NT2/D1 (cell line): ENCODE data around the gene EML4.

Experiments
- DNase-seq: peaks from one replicate; pipeline ENCODE4 v3.0.0-alpha.2; 2011; ENCODE audit warnings: low read depth, low spot score
- H3K27me3 ChIP-seq: 2 replicates; pipeline ENCODE4 v1.6.0; 2011; ENCODE audit warnings: mild to moderate bottlenecking; ENCODE audit not compliant: insufficient read length, insufficient read depth
- H3K36me3 ChIP-seq: 2 replicates; pipeline ENCODE4 v1.6.1; 2011; ENCODE audit warnings: mild to moderate bottlenecking, low read length, mixed read lengths; ENCODE audit not compliant: insufficient read depth, insufficient read length
- H3K4me1 ChIP-seq: 2 replicates; pipeline ENCODE4 v1.5.1; 2011; ENCODE audit not compliant: insufficient read depth, insufficient read length
- H3K4me3 ChIP-seq: 2 replicates; pipeline ENCODE4 v1.5.1; 2011; ENCODE audit warnings: low read depth; ENCODE audit not compliant: insufficient read length
- H3K9ac ChIP-seq: 2 replicates; pipeline ENCODE4 v1.6.0; 2011; ENCODE audit warnings: low read depth; ENCODE audit not compliant: insufficient read length
- H3K9me3 ChIP-seq: 2 replicates; pipeline ENCODE4 v1.5.1; 2011; ENCODE audit warnings: mild to moderate bottlenecking, low read length; ENCODE audit not compliant: insufficient read depth
- SUZ12 ChIP-seq: IDR thresholded peaks from 2 replicates; pipeline ENCODE4 v1.6.1; 2011; ENCODE audit not compliant: insufficient read length, insufficient read depth; ENCODE audit errors: extremely low read depth
- YY1 ChIP-seq: IDR thresholded peaks from 2 replicates; pipeline ENCODE4 v1.6.1; 2011; ENCODE audit not compliant: insufficient read length, insufficient read depth
- ZNF274 ChIP-seq: IDR thresholded peaks from 2 replicates; pipeline ENCODE4 v1.6.1; 2011; ENCODE audit warnings: mild to moderate bottlenecking, low read depth, low read length

The EML4 gene

DNA sequence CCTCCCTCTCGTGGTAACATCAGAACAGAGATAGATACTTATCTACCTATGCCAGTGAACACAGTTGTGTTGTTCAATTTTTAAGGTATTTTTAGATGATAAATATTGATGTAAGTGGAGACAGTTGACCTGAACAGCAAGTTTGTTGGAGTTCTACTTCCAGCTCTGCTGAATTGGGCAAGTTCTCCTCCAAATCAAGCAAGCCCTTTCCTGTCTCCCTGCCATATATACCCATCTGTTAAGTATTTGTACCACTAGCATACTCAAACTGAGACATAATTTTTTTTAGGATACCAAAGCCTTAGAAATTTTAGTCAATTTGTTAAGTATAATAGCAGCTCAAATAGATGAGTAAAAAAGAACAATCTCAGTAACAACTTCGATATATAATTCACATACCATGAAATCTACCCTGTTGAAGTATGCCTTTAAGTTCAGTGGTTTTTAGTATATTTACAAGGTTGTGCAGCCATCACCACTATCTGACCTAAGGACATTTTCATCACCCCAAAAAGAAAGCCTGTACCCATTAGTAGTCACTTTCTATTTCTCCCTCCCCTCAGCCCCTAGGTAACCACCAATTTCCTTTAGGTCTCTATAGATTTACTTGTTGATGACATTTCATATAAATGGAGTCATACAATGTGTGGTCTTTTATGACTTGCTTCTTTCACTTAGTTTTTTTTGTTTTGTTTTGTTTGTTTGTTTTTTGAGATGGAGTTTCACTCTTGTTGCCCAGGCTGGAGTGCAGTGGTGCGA, 130.0 kb downstream of the EML4 start:
- TF ChIP-seq SUZ12 = no peak
- Histone ChIP-seq H3K4me3 (no peak overlapping the region), H3K4me1 (no peaks in the 10 kb centered on the region), H3K36me3 (peaks cover 45% of the 10 kb centered on the region), H3K27me3 (no peaks in the 10 kb centered on the region), H3K9me3 (no peaks in the 10 kb centered on the region), H3K9ac (no peak overlapping the region)
- DNase-seq = no peak

DNA sequence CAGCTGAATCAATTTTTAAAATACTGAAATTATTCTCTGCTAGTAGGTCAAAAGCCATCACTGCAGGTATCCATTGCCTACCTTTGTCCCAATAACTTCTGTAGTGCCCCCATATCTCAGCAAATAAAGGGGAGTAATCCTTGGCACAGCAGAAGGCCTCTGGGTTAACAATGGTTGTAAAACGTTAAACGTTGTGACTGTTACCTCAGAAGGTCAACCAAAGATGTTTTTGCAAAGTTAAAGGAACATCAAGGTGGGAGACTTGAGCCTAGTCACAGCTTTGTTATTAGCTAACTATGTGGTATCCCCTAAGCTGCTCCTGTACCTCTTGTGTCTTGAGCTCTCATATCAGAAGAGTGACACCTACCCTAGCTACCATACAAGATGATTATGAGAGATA, 131.4 kb downstream of the EML4 start:
- Histone ChIP-seq H3K9ac (no peak overlapping the region), H3K36me3 (peaks cover 44% of the 10 kb centered on the region), H3K27me3 (no peaks in the 10 kb centered on the region), H3K4me3 (no peak overlapping the region), H3K9me3 (no peaks in the 10 kb centered on the region), H3K4me1 (no peaks in the 10 kb centered on the region)
- DNase-seq = no peak
- TF ChIP-seq YY1 = no peak
- TF ChIP-seq SUZ12 = no peak
- no peak for TF ChIP-seq ZNF274

DNA sequence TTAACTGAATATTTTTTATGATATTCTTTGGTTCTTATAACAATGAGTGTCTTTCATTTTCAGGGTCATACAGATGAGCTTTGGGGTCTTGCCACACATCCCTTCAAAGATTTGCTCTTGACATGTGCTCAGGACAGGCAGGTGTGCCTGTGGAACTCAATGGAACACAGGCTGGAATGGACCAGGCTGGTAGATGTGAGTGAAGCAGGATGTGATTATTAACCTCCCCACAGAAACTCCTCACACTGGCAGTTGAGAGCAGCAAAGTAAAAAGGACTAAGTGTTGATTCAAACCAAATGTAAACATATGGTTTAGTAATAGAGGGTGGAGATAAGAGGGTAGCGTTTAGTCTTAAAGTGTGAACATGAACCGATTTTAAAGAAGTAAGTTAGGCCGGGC, 134.1 kb downstream of the EML4 start:
- Histone ChIP-seq H3K9me3 (no peaks in the 10 kb centered on the region), H3K27me3 (no peaks in the 10 kb centered on the region), H3K4me1 (no peaks in the 10 kb centered on the region), H3K36me3 (peaks cover 29% of the 10 kb centered on the region), H3K9ac (no peak overlapping the region), H3K4me3 (no peak overlapping the region)
- TF ChIP-seq SUZ12 (no peak), ZNF274 (no peak), YY1 (no peak)
- no peak for DNase-seq

DNA sequence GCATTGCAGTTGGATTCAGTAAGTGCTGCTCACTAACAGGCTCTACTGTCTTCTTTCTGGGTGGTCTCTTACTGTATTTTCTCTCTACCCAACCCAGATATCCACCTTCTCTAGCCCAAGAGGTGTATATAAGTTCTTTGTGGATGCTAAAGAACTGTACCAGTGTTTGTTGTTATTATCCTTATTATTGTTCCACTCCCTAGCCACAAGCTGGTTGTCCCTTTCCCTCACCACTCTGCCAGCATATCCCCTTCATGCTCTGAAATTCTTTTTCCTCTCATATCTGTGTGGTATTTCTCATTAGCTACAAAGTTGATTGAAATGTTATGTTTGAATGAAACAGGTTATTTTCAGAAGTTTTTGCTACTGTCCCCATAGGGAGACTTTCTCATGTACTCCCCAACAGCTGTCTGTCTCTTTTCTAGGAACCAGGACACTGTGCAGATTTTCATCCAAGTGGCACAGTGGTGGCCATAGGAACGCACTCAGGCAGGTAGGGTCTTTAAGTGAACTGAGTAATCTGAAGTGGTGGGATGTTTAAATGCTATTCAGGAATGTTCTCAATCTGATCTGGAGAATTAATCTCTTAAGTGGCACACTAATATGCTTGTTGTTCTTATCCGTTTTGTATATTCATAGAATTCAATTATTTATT, 135.0 kb downstream of the EML4 start:
- no peak overlapping the region for H3K4me3 ChIP-seq
- no peaks in the 10 kb centered on the region for H3K9me3 ChIP-seq
- no peak for TF ChIP-seq SUZ12
- TF ChIP-seq ZNF274 = no peak
- no peak for TF ChIP-seq YY1
- H3K4me1 ChIP-seq = no peaks in the 10 kb centered on the region
- H3K27me3 ChIP-seq = no peaks in the 10 kb centered on the region
- H3K9ac ChIP-seq = no peak overlapping the region
- no peak for DNase-seq
- peaks cover 26% of the 10 kb centered on the region for H3K36me3 ChIP-seq

- no peak for DNase-seq
- H3K9me3 ChIP-seq = no peaks in the 10 kb centered on the region
- H3K27me3 ChIP-seq = no peaks in the 10 kb centered on the region
- no peak overlapping the region for H3K4me3 ChIP-seq
- no peak overlapping the region for H3K9ac ChIP-seq
- H3K4me1 ChIP-seq = no peaks in the 10 kb centered on the region
- TF ChIP-seq YY1 (no peak), ZNF274 (no peak), SUZ12 (no peak)
- peaks cover 29% of the 10 kb centered on the region for H3K36me3 ChIP-seq
Observed at GRCh38 chr2:42307180-42307579, 138.0 kb downstream of the EML4 start.

DNA sequence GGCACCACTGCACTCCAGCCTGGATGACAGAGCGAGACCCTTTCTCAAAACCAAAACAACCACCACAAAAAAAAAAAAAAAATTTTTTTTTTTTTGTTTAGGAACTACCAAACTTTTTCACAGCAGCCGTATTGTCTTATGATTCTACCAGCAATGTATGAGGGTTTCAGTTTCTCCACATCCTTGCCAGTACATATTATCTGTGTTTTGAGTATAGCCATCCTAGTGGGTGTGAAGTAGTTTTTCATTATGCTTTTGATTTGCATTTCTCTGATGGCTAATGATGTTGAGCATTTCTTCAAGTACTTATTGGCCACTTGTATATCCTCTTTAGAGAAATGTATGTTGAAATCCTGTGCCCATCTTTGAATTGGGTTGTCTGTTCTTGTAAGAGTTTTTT, 140.2 kb downstream of the EML4 start:
- no peaks in the 10 kb centered on the region for H3K27me3 ChIP-seq
- no peaks in the 10 kb centered on the region for H3K9me3 ChIP-seq
- no peak for DNase-seq
- no peak overlapping the region for H3K4me3 ChIP-seq
- no peak overlapping the region for H3K9ac ChIP-seq
- TF ChIP-seq SUZ12 = no peak
- TF ChIP-seq ZNF274 = no peak
- TF ChIP-seq YY1 = no peak
- H3K36me3 ChIP-seq = peaks cover 16% of the 10 kb centered on the region
- no peaks in the 10 kb centered on the region for H3K4me1 ChIP-seq

DNA sequence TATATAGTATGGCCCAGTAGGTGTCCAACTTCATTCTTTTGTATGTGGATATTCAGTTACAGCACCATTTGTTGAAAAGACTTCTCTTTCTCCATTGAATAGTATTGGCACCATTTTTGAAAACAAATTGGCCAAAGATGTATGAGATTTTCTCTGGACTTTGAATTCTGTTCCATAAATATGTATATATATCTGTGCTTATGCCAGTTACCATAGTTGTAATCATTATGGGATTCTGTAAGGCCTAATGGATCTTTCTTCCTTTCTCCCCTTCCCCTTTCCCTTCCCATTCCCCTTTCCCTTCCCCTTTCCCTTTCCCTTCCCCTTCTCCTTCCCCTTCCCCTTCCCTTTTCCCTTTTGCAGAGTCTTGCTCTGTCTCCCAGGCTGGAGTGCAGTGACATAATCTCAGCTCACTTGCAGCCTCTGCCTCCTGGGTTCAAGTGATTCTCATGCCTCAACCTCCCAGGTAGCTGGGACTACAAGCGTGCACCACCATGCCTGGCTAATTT, 140.9 kb downstream of the EML4 start:
- H3K36me3 ChIP-seq = peaks cover 13% of the 10 kb centered on the region
- no peak for DNase-seq
- H3K9me3 ChIP-seq = no peaks in the 10 kb centered on the region
- H3K4me1 ChIP-seq = no peaks in the 10 kb centered on the region
- no peak overlapping the region for H3K9ac ChIP-seq
- TF ChIP-seq YY1 = no peak
- no peaks in the 10 kb centered on the region for H3K27me3 ChIP-seq
- no peak overlapping the region for H3K4me3 ChIP-seq
